Activated T-cell treated with anti-CD3 and anti-CD28 coated beads, Interleukin-2, amount 50 U/mL, for 4 hours (primary cell): ENCODE results near the gene ALKBH5. TPM values are rescaled to one million over a fixed set of nuclear protein-coding genes. Genes with fewer than 3 reads are reported as not detected.
A peak's percentile ranks its signal among the peaks of the same experiment; 100 is the strongest.

Experiments used
- ATAC-seq, 2 donors: fragments of 200-7000 bp; cut with Tn5 transposase; one replicate each; pipeline ENCODE4 v1.10.0; 2021
- DNase-seq: peaks from one replicate; pipeline ENCODE4 v3.0.0-alpha.2; 2020
- H3K27me3 Mint-ChIP-seq: one replicate; pipeline ENCODE4 v1.8.0; 2021; ENCODE audit warnings: low read depth, mixed read lengths
- H3K36me3 Mint-ChIP-seq: one replicate; pipeline ENCODE4 v1.8.0; 2022; ENCODE audit warnings: mixed read lengths; ENCODE audit not compliant: insufficient read depth
- H3K4me1 Mint-ChIP-seq: one replicate; pipeline ENCODE4 v1.8.0; 2021; ENCODE audit warnings: low read depth, mixed read lengths
- H3K4me3 Mint-ChIP-seq: one replicate; pipeline ENCODE4 v1.8.0; 2021; ENCODE audit warnings: mild to moderate bottlenecking, moderate library complexity, mixed read lengths
- H3K9me3 Mint-ChIP-seq: one replicate; pipeline ENCODE4 v1.8.0; 2021; ENCODE audit warnings: mixed read lengths
- total RNA-seq, 3 donors: library from RNA; stranded (reverse); gene quantifications; one replicate each; pipeline ENCODE4 v1.2.1, GENCODE V29; 2021

ALKBH5 gene
- total RNA-seq, 3 donors from 2014 or later = 112 to 120 (median 114) TPM

GRCh38 chr17:18256351-18256750, 72.7 kb downstream of the ALKBH5 start:
- no peak for ATAC-seq
- peaks cover 3% of the 10 kb centered on the region for H3K36me3 Mint-ChIP-seq
- H3K9me3 Mint-ChIP-seq = no peaks in the 10 kb centered on the region
- H3K4me1 Mint-ChIP-seq = peaks cover 32% of the 10 kb centered on the region
- no peaks in the 10 kb centered on the region for H3K27me3 Mint-ChIP-seq
- DNase-seq = no peak
- peak overlapping the region; percentile 96 for H3K4me3 Mint-ChIP-seq

- Mint-ChIP-seq H3K4me1 (peaks cover 36% of the 10 kb centered on the region), H3K4me3 (peak overlapping the region; percentile 96), H3K36me3 (peaks cover under 1% of the 10 kb centered on the region), H3K27me3 (no peaks in the 10 kb centered on the region), H3K9me3 (no peaks in the 10 kb centered on the region)
- no peak for DNase-seq
- no peak for ATAC-seq
Measured at GRCh38 chr17:18256776-18257175, 73.1 kb downstream of the ALKBH5 start.

- ATAC-seq = no peak
- H3K27me3 Mint-ChIP-seq = no peaks in the 10 kb centered on the region
- H3K9me3 Mint-ChIP-seq = no peaks in the 10 kb centered on the region
- no peak for DNase-seq
- H3K36me3 Mint-ChIP-seq = no peaks in the 10 kb centered on the region
- peaks cover 39% of the 10 kb centered on the region for H3K4me1 Mint-ChIP-seq
- peak overlapping the region; percentile 96 for H3K4me3 Mint-ChIP-seq
Measured at GRCh38 chr17:18257268-18257981, 73.8 kb downstream of the ALKBH5 start.

- H3K27me3 Mint-ChIP-seq = no peaks in the 10 kb centered on the region
- H3K36me3 Mint-ChIP-seq = no peaks in the 10 kb centered on the region
- peak; percentile 44 for ATAC-seq
- DNase-seq = peak; percentile 29
- H3K4me1 Mint-ChIP-seq = peaks cover 39% of the 10 kb centered on the region
- H3K4me3 Mint-ChIP-seq = peak overlapping the region; percentile 96
- no peaks in the 10 kb centered on the region for H3K9me3 Mint-ChIP-seq
Measured at GRCh38 chr17:18257982-18258355, 74.3 kb downstream of the ALKBH5 start.

- ATAC-seq (peak; percentile 50 to 56), DNase-seq (peak; percentile 47)
- H3K4me1 Mint-ChIP-seq = peaks cover 39% of the 10 kb centered on the region
- no peaks in the 10 kb centered on the region for H3K36me3 Mint-ChIP-seq
- no peaks in the 10 kb centered on the region for H3K27me3 Mint-ChIP-seq
- H3K4me3 Mint-ChIP-seq = peak within 1 kb of the TSS; percentile 96
- no peaks in the 10 kb centered on the region for H3K9me3 Mint-ChIP-seq
Measured at GRCh38 chr17:18258356-18259038, 74.9 kb downstream of the ALKBH5 start, which contains the start of gene FLII. Gene FLII (minus strand): TSS chr17:18258738. CDS start chr17:18258690, 48 bp downstream.

Other genes starting within 250 kb of the ALKBH5 start
- 1 to 10 TPM; 5.5 to 6.6 (median 5.5) TPM for gene TOM1L2, start 211.4 kb upstream of the ALKBH5 start, total RNA-seq
- 1 to 10 TPM in 1 of 3 donors, under 1 TPM in 2; 0.49 to 1.3 (median 0.55) TPM for gene DRC3, start 211.0 kb upstream of the ALKBH5 start, total RNA-seq
- 10 to 100 TPM; 27.3 to 33.7 (median 33.4) TPM for gene ATPAF2, start 144.7 kb upstream of the ALKBH5 start, total RNA-seq
- gene GID4, start 144.4 kb upstream of the ALKBH5 start, total RNA-seq = 1 to 10 TPM; 7.6 to 8.4 (median 8.3) TPM
- 10 to 100 TPM; 68.5 to 72.0 (median 70.6) TPM for gene DRG2, start 95.9 kb upstream of the ALKBH5 start, total RNA-seq
- under 1 TPM; 0.11 to 0.24 (median 0.23) TPM for gene MYO15A, start 75.1 kb upstream of the ALKBH5 start, total RNA-seq
- gene LLGL1, start 41.8 kb downstream of the ALKBH5 start, total RNA-seq = 10 to 100 TPM; 18.1 to 19.8 (median 19.0) TPM
- gene FLII, start 74.9 kb downstream of the ALKBH5 start, total RNA-seq = 100 to 1,000 TPM; 235 to 264 (median 244) TPM
- 1 to 10 TPM; 1.5 to 3.0 (median 2.1) TPM for gene MIEF2, start 76.8 kb downstream of the ALKBH5 start, total RNA-seq
- 10 to 100 TPM; 76.2 to 82.7 (median 76.4) TPM for gene TOP3A, start 131.2 kb downstream of the ALKBH5 start, total RNA-seq
- gene SMCR8, start 131.5 kb downstream of the ALKBH5 start, total RNA-seq = 10 to 100 TPM; 20.3 to 22.3 (median 22.1) TPM
- gene SHMT1, start 179.7 kb downstream of the ALKBH5 start, total RNA-seq = 10 to 100 TPM; 26.5 to 36.9 (median 29.7) TPM
- gene EVPLL, start 193.9 kb downstream of the ALKBH5 start, total RNA-seq = under 1 TPM in 2 of 3 donors, not detected in 1; 0.14 to 0.18 TPM